GM12864 (cell line): ENCODE data around the gene NTNG2.

Source experiments
- DNase-seq: peaks from one replicate; pipeline ENCODE4 v3.0.0-alpha.2; 2011; ENCODE audit warnings: low read depth
- H3K4me3 ChIP-seq: 2 replicates; pipeline ENCODE4 v1.5.1; 2011; ENCODE audit warnings: mild to moderate bottlenecking, low read depth, low read length, control low read depth
- TF ChIP-seq, protein P1 (sequence below): IDR thresholded peaks from 2 replicates; pipeline ENCODE4 v1.5.1; 2011; ENCODE audit warnings: low read depth, mild to moderate bottlenecking, moderate library complexity, low read length, control low read depth, inconsistent platforms; ENCODE audit errors: missing control alignments

The NTNG2 gene

GRCh38 chr9:132161743-132162184 is at the start of gene NTNG2:
Gene NTNG2 (plus strand): TSS chr9:132162058. CDS start chr9:132166832, 4,774 bp downstream.
- no peak for DNase-seq
- H3K4me3 ChIP-seq, result no peak within 1 kb of the TSS
- TF ChIP-seq, protein P1, sequence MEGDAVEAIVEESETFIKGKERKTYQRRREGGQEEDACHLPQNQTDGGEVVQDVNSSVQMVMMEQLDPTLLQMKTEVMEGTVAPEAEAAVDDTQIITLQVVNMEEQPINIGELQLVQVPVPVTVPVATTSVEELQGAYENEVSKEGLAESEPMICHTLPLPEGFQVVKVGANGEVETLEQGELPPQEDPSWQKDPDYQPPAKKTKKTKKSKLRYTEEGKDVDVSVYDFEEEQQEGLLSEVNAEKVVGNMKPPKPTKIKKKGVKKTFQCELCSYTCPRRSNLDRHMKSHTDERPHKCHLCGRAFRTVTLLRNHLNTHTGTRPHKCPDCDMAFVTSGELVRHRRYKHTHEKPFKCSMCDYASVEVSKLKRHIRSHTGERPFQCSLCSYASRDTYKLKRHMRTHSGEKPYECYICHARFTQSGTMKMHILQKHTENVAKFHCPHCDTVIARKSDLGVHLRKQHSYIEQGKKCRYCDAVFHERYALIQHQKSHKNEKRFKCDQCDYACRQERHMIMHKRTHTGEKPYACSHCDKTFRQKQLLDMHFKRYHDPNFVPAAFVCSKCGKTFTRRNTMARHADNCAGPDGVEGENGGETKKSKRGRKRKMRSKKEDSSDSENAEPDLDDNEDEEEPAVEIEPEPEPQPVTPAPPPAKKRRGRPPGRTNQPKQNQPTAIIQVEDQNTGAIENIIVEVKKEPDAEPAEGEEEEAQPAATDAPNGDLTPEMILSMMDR, result no peak

- DNase-seq, result no peak
Observed at GRCh38 chr9:132114102-132114707, 47.7 kb upstream of the NTNG2 start.

GRCh38 chr9:132116583-132116982 is 45.3 kb upstream of the NTNG2 start:
- no peak for DNase-seq
- TF ChIP-seq, protein P1, result no peak
- no peak overlapping the region for H3K4me3 ChIP-seq

More at GRCh38 chr9:132114102-132114707, 47.7 kb upstream of the NTNG2 start:
- TF ChIP-seq, protein P1, result no peak
- H3K4me3 ChIP-seq, result no peak overlapping the region

DNA sequence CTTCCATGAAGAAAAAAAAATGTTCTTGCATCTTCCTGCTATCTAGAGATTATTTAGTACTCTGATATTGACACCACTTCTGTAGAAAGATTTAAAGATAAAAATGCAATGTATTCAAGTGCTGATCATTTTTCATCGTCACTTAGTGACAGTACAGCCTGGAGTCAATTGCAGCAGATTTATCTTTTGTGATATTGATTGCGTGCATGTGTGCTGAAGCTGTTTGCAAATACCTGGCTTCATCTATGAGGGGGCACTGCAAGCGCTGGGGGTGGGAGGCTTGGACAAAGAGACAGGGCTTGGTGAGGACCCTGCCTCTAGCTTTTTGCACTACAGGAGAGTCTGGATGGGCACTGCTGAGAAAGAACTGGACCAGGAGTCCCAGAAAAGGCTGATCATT is 44.2 kb upstream of the NTNG2 start:
- TF ChIP-seq, protein P1, result no peak
- no peak for DNase-seq
- no peak overlapping the region for H3K4me3 ChIP-seq

DNA sequence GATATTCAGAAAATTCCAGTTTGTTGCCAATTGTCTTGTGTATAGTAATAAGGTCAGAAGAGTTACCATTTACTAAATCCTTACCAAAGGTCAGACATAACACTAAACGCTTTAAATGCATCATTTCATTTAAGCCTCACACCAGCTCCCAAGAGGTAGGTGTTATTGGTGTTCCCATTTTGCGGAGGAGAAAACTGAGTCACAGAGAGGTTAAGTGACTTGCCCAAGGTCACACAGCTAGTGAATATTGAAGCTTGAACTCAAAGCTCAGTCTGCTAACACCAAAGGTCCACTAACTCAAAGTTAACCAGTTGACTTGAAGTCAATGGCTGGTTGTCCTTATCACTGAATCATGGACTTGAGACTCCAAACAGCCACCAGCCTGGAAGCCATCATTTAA is 40.8 kb upstream of the NTNG2 start:
- H3K4me3 ChIP-seq, result no peak overlapping the region
- TF ChIP-seq, protein P1, result no peak
- no peak for DNase-seq

DNA sequence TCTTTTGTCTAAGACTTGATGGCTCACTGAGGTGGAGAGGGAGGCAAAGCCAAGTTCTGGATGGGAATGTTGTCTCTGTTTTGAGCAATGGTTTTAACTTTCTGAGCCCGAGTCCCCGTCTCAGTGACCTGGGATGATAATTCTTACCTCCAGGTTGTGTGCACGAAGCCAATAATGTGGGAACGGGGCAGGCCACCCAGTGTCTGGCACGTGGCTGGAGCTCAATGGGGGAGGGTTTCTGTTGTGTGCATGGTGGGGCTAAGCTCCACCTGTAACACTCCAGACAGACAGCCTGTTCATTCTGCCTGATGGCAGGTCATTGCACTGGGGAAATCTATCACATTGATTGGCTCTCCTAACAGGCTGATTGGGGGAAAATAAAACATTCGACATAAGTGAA is 37.1 kb upstream of the NTNG2 start:
- DNase-seq, result no peak
- TF ChIP-seq, protein P1, result no peak
- no peak overlapping the region for H3K4me3 ChIP-seq

DNA sequence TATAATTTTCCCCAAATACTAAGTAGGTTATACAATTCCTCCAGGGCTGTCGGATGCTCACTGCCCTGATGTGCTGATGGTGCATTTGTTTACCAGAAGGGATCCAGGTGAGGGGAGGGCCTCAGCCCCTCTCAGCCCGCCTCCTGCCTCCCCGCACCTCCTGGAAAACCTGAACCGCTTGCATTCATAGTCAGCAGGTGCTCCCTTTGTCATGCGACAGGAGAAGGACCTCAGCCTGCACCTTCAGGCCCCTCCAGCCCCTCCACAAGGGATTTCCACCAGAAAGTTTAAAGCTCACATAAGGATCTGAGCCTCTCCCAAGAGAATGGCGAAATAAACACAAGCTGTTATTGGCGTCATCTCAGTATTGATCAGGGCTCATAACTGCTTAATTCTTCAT is 36.5 kb upstream of the NTNG2 start:
- no peak for DNase-seq
- TF ChIP-seq, protein P1, result no peak

More for the DNA sequence above, 36.5 kb upstream of the NTNG2 start:
- no peak overlapping the region for H3K4me3 ChIP-seq
